ENCODE measurements around the gene FZD1.

The FZD1 gene

DNA sequence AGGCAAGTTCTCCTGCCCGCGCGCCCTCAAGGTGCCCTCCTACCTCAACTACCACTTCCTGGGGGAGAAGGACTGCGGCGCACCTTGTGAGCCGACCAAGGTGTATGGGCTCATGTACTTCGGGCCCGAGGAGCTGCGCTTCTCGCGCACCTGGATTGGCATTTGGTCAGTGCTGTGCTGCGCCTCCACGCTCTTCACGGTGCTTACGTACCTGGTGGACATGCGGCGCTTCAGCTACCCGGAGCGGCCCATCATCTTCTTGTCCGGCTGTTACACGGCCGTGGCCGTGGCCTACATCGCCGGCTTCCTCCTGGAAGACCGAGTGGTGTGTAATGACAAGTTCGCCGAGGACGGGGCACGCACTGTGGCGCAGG is 1.4 kb downstream of the FZD1 start:
- no peak for DNase-seq

- DNase-seq, result no peak
Measured at GRCh38 chr7:91266067-91266688, 1.9 kb downstream of the FZD1 start.

DNA sequence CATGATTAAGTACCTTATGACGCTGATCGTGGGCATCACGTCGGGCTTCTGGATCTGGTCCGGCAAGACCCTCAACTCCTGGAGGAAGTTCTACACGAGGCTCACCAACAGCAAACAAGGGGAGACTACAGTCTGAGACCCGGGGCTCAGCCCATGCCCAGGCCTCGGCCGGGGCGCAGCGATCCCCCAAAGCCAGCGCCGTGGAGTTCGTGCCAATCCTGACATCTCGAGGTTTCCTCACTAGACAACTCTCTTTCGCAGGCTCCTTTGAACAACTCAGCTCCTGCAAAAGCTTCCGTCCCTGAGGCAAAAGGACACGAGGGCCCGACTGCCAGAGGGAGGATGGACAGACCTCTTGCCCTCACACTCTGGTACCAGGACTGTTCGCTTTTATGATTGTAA is 2.5 kb downstream of the FZD1 start:
- DNase-seq, result no peak

GRCh38 chr7:91267171-91267955 is 3.1 kb downstream of the FZD1 start:
- DNase-seq, result no peak

DNA sequence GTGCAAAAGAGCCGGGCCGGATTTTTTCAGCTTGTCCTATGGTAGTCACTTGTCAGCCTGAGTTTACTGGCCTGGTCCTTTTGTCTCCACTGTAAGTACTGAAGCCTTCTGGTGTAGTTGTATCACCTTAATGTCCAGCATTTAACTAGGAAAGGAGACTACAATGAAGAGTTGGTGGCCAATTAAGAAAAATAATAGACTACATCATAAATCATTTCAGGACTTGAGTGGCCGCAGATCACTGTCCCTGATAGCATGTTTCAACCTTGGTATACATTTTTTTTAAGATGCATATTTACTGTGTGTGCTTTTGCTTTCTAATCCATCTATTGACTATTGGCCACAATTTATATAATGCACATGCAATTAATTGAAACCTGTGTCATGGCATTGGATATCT is 6.1 kb downstream of the FZD1 start:
- no peak for DNase-seq

GRCh38 chr7:91276909-91277308 is 12.7 kb downstream of the FZD1 start:
- DNase-seq, result no peak

- DNase-seq, result no peak
Measured at GRCh38 chr7:91280185-91280584, 16.0 kb downstream of the FZD1 start.

- DNase-seq, result no peak
Measured at GRCh38 chr7:91280604-91281003, 16.4 kb downstream of the FZD1 start.

- no peak for DNase-seq
Measured at GRCh38 chr7:91285696-91286355, 21.6 kb downstream of the FZD1 start.

DNA sequence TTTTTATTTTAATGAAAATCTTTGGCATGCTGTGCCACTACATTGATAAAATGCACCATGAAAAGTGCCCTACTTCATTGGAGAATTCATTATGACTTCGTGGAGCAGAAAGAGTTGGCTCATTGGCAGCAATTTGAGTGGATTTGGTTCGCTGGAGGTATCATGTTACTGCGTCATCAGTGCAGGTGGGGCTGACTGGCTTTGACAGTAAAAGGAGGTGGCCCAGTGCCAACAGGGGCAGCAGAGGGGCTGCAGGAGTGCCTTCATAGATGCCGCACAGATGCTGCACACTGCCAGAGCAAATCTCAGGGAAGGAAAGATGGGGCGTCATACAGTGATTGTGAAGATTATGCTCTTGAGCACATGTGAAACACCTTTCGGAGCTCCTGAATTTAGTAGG is 22.2 kb downstream of the FZD1 start:
- no peak for DNase-seq

GRCh38 chr7:91287371-91288084 is 23.3 kb downstream of the FZD1 start:
- DNase-seq, result no peak

DNA sequence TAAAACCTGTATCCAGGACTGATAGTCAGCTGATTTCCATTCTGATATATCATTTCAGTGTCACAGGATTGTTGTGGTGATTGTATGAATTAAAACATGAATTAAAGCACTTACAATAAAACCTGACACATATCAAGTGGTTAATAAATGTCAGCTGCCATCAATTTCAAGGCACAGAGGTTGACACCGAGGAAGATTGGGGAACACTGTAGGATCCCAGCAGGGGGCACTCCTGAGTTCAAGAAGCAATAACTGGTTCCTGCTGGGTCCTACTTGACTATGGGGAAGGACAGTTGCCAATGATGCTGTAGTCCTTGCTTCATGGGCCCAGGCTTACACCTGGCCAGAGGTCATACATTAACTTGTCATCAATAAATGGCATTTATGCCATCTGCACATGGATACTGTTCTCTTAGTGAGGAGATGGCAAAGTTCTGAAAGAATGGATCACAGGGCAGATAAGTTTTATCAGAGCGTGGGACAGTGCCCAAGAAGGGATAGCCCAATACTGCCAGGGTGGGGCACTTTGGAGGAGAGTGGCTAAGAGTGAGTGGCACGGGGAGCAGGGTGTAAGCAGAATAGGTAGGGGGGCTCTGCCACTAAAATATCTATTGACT is 24.1 kb downstream of the FZD1 start:
- DNase-seq, result peak; percentile 51

GRCh38 chr7:91289633-91290254 is 25.5 kb downstream of the FZD1 start:
- no peak for DNase-seq

DNA sequence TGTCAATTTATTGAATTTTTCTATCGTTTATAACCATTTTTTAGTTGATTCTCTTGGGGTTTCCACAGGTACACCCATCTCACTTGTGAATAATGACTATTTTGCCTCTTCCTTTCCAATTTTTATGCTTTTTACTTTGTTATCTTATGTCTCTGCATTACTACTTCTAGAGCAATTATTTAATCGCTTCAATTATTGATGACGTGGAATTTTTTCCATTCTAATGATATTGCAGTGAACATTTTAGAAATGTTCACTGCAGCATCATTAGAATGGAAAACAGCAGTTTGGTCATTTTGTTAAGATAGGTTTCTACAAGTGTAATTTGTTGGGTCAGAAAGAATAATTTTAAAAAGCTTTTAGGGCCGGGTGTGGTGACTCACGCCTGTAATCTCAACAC is 27.1 kb downstream of the FZD1 start:
- DNase-seq, result no peak

DNA sequence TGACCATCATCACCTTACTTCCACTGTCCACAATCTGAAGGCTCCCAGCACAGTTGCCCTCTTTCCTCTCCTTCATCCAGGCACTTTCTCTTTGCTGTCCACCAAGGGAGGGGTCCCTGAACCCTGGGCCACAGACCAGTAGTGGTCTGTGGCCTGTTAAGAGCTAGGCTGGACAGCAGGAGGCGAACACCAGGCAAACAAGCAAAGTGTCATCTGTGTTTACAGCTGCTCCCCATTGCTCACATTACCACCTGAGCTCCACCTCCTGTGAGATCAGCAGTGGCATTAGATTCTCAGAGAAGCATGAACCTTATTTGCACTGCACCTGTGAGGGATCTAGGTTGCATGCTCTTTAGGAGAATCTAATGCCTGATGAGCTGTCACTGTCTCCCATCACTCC is 27.7 kb downstream of the FZD1 start:
- no peak for DNase-seq

DNA sequence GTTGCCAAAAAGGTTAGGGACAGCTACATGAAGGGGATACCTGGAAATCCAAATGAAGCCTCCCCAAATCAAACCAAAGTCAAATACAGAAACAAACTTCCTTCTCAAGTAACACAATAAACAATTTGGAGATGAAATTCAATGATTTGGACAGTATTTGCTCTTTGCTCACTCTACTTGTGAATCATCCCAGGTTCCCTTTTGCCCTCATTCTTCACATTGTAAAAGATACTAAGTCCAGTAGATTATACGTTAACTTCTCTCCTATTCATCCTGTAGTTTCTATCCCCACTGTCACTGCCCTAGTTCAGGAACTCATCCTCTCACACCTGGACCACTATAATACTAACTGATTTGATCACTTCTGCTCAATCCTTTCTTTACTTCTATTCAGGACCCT is 28.3 kb downstream of the FZD1 start:
- DNase-seq, result no peak

- no peak for DNase-seq
Measured at GRCh38 chr7:91293136-91293535, 28.9 kb downstream of the FZD1 start.

GRCh38 chr7:91293840-91294239 is 29.6 kb downstream of the FZD1 start:
- DNase-seq, result no peak

DNA sequence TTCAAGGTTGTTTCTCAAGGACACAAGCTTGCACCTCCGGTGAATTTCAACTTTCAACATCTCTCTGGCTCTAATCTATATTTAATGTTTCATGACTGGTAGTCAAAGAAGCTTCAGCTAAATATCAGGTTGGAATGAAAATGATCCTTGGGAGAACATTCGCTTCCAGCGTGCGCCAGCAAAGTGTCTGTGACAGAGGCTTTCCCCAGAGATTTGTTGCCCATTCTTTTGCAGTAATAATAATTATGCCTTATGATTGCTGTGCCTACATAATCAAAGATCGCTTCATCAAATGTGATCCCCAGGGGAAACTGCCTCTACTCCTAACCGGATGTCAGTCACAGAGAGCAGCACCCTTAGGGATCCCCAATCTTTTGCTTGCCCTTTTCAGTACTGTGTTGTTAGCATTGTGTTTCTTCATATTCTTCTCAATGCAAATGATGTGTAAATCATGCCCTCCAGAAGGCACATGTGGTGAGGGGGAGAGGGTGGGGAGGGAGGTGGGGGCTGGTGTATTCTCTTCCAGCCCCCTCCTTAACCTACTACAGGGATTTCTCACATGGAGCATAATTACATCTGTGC is 30.5 kb downstream of the FZD1 start:
- no peak for DNase-seq

GRCh38 chr7:91295576-91295975 is 31.3 kb downstream of the FZD1 start:
- no peak for DNase-seq

GRCh38 chr7:91297939-91298338 is 33.7 kb downstream of the FZD1 start:
- no peak for DNase-seq
